HG02840 (cell line): ENCODE measurements around the gene AFAP1.

Experiments used
- ATAC-seq: cut with Tn5 transposase; IDR thresholded peaks from one replicate; pipeline ENCODE4 v1.9.1; 2021; ENCODE audit warnings: mild to moderate bottlenecking, moderate library complexity, moderate number of reproducible peaks; ENCODE audit not compliant: unreplicated experiment, low FRiP score

The AFAP1 gene

DNA sequence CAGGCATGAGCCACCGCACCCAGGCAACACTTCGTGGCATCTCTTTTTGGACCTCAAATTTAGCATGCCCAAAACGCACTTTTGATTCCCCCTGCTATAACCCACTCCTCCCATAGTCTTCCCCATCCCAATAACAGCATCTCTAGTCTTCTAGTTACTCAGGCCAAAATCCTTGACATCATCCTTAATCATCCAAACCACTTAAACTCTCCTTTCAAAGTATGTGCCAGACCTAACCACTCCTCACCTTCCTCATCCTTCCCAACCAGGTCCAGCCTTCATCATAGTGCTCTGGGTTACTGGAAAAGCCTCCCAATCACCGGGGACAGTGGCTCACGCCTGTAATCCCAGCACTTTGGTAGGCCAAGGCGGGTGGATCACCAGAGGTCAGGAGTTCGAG, 41.9 kb downstream of the AFAP1 start:
- no peak for ATAC-seq

DNA sequence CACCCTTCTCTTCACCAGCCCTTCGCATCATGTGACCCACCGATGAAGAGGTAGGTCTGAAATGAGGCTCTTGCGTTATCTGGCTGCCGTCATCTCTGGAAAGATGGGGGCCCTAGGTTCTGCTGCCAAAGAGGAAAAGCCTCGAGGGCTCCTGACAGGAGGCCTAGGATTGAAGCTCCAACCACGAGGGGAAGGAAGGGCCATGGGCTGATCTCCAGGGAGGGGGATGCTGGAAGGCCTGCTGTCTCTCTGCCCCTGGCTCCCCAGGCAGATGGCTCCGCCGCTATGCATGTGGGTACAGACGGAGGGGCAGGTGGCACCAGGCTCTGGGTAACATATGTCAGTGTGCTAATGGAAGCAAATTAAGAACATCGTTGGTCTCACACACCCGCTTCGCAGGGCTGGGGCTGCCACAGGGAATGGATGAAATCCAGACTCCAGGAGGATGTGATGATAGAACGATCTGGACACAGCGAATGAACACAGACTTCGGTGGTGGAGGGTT, 44.9 kb downstream of the AFAP1 start:
- no peak for ATAC-seq

DNA sequence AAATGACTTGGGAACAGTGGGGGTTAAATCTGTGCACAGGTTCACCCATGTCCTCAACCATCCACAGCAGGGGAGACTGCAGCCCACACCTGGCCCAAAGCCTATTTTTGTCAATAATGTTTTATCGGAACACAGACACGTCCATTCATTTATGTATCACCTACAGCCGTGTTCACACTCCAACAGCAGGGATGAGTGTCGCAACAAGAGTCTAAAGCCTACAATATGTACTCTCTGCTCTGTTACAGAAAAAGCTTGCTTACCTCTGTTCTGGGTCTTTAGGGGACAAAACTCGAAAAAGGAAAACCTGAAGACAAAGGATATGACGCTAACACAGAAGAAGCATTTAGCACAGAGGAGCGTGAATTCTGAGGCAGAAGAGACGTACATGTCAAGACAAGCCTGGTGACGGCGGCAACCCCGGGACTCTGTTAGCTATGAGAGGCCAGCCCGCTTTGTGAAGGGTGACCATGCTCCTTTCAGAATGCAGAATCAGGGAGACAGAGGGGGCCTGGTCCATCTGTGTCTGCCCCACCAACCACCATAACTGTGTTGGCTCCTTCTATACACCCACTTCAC, 45.5 kb downstream of the AFAP1 start:
- ATAC-seq: no peak

DNA sequence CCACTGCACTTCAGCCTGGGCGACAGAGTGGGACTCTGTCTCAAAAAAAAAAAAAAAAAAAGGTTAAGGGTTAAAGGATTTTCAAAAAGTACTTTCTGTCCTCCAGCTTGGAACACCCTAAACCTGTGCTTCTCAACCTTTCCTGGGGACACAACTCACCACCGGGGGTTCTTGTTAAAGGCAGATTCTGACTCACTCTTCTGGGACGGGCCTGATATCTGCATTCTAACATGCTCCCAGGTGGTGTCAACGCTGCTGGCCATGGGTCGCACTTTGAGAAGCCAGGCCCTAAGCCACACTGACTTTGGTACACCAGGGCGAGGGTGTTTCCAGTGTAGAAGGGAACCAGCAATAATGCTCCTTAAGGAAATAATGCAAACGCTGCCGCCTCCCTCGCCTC, 46.1 kb downstream of the AFAP1 start:
- ATAC-seq: no peak

DNA sequence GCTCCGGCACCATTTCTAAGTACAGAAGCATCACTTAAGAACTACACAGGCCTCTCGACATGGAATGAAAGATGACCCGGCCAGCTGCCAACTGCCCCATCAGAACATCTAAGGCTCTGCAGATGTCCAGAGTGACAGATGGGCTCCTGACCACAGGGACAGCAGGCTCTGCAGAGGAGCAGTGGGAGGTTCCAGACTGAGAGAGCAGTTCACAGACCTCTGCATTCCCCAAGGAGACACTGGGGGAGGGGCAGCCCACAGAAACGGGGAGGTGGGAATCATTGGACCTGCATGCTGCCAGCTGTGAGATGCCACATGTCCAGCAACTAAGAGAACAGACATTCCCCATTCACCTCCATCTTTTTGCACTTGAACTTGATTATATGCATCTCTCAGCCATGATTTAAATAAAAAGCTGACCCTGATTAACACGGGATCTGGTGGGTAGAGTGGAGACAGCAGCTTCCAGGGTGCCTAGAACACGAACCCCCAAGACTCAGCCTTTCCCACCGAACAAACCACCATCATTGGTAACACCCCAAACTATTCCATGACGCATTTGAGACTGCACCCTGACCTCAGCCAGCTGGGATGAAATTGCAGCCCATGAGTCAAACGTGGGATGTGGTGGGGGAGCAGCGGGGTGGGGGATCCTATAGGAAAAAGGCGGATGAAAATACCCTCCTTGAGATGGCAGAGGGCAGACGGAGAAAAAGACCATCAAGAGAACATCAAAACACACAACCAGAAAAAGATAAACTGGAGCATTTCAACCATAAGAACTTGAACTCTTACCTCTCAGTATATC, 47.2 kb downstream of the AFAP1 start:
- no peak for ATAC-seq

DNA sequence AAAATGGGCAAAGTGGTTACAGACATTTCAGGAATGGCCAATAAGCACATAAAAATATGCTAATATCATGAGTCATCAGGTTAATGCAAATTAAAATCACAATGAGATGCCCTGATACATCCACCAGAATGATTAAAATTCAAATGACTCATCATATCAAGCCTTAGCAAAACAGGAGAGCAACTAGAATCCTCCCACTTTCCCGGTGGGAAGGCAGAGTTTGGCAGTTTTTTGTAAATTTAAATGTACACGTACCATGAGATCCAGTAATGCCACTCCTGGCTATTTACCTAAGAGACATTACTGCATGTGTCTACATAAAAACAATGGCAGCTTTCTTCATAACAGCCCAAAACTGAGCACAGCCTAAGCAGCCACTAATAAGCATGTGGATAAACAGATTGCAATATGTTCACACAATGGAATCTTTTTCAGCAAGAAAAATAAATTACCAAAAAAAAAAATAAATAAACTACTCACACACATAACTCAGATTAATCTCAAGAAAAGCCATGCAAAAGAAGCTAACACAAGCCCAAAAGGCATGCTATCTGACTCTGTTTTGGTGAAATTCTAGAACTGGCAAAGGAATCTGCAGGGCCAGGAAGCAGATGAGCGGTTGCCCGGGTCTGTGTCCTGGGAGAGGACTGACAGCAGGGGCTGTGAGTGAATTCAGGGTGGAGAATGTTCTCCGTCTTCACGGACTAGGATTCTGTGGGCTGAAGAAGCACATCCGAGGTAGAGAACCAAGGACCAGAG, 48.8 kb downstream of the AFAP1 start:
- no peak for ATAC-seq

DNA sequence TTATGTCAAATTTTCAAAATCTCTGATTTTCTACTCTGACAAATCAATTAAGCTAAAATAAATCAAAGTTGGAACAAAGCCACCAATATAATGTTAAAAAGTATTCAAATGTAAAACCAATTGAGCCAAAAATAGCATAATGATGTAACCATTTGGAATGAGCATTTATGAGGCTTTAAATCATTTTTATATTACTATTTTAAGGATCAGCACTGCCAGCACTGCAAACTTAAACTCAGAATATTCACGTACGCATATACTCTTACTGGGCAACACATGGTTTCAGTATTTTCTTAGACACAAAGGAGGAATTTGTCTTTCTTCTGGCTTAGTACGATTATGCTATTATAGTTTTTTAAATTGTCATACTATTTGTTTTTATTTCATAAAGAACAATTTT, 52.2 kb downstream of the AFAP1 start:
- ATAC-seq: no peak

DNA sequence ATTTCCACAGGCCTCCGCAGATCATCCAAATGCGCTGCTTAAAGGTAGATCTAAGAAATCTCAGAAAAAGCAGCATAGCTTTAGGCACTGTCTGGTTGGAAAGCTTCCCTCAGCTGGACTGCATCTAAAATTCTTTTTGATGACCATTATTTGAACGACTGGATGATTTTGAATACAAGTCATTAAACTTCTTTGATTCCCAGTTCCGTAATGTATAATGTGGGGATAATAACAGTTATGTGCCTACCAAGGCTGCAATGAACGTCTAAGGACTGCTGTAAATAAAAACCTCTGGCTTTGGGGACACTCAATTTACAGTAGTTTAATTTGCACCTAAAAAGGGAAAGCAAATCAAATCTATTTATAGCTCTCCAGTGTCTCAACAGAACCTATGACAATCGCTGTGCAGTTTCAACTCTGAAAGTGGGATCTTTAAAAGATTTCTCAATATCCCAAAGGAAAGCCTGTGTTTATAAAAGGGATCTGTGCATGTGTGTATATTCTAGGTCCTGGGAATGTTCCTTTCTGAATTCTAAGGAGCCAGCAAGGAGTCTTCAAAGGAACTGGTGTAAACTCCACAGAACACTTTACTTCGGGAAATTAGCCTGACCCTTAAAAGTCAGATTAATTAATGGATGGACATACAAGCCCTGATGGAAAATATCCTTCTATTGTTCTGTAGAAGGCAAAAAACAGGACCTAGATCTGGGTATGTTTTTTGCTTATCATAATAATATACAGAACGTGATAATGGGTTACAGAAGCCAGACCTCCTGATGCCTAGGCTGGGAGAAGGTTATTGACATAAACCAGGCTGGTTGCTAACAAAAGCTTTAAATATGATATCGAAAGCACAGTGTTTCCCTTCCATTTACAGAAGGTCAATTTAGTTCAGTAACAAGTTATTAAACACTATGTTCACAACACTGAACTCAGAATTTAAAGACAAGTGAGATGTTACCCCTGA, 53.4 kb downstream of the AFAP1 start:
- no peak for ATAC-seq

DNA sequence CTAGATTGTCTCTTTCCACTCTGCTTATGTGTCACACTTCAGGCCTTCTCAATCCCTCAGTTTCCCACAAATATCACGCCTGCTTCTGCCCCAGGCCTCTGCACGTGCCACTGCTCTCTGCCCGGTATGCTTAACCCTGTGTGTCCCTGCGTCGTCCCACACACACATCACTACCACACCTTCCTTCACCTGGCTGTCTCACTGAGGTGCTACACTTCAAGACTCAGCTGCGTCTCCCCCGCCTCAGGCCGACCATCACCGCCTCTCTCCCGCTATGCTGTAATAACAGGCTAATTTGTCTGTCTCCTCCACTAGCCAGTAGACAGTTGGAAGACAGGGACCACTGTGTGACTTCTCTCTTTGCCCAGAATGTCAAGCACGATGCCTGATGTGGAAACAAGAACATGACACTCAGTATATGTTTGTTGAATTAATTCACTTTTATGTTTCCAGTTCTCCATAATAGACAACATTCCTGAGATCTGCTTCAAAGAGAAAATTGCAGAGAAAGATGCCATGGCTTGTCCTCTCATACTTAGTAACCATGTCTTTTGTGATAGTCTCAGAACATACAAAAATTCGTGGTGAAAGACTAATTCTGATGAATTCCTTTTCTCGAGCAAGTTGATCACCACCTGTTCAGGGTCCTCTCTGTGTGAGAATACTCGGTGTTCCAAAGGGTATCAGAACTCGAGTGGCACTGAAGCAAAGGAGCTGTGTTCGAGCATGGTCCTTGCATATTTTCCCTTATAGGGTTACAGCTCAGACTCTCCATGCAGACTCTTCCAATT, 54.2 kb downstream of the AFAP1 start:
- no peak for ATAC-seq

DNA sequence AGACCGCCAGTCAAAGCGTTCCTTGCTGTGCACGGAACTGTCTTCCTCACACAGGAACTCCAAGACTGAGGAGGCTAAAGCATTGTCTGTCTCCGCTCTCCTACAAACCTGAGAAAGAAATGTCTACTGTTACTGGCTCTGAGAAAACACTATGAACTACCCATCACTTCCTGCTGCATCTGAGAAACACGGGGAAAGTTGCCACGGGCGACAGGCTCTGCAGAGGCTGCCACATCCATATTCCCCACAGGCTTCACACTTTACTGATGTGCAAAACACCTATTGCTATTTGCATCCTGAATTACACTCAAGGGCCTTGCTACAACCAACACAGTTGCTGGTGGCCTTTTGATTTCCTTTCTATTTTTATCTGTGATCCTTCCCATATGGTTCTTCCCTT, 59.0 kb downstream of the AFAP1 start:
- ATAC-seq: no peak

DNA sequence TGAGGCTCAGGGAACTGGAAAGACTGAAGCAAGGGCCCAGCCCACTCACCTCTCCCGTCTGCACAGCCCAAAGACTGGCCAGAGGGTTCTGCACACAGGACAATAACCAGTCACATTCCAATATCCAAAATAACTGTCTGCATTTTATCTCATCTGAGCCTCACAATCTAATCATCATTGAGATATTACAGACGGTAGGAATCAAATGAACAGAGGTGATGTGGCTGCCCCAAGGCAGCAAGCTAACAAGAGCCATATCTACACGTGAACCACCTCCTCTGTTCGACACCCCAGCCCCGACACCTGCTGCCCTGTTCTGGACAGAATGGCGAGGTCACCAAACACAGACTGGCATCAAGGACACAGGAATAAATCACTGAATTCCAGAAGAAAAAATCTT, 60.5 kb downstream of the AFAP1 start:
- ATAC-seq: no peak

DNA sequence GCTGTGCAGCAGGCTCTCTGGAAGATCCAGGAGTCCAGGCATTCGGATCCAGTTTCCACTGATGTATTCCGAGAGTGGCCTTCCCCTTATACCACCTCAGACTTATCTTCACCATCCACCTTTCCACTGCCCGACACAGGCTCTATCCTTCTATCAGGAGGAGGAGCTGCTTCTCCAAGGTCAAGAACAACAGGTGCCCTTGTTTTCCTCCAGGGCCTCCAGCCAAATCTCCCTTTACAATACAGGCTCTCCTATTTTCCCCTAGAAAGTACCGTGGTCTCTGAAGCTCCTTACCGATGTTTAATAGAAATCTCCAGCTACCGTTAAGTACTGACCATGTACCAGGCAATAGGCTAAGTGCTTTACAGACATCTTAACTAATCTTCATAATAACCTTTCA, 61.3 kb downstream of the AFAP1 start:
- no peak for ATAC-seq

DNA sequence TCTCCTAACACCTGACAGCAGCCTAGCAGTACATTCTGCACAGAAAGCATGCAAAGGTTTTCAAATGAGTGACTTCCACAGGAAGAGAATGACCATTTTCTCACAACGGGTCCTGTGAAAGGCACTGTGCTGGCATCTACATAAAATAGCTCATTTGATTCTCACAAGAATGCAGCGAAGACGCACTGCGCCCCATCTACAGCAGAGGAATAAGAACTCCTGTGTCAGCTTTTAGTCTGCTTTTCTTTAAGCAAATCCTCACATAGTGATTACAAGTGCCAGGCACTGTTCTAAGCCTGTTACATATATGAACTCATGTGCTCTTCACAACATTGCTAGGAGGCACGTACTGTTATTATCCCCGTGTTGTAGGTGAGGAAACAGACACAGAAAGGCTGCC, 62.5 kb downstream of the AFAP1 start:
- ATAC-seq: no peak

DNA sequence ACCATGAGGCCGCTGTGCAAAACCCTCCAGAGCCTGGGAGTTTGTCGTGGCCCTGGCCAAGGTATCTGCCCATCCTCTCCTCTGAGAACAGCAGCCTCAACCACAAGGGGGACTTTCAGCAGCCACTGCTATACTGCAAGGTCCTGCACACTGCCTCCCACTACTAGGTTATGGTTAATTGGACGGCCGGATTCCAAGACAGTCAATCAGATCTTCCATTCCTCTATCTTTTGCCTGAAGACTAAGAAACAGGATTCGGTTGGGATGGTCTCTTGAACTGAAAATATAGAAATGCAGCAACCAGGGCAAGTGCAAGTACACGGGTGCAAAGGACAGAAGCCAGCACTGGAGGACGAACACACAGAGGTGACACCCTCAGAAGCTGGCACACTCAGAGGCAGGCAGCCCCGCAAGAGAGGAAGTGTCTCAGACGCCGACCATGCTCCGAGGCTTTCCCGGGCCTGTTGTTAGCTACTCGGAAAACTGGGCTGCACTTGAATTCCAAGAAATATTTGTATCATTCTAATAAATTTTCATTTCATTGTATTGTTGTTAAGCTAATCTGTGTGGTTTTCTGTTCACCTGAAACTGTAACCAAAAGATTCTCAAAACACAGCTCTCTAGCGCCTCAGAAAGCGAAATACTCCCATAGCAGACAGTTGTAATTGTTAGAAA, 63.3 kb downstream of the AFAP1 start:
- no peak for ATAC-seq

DNA sequence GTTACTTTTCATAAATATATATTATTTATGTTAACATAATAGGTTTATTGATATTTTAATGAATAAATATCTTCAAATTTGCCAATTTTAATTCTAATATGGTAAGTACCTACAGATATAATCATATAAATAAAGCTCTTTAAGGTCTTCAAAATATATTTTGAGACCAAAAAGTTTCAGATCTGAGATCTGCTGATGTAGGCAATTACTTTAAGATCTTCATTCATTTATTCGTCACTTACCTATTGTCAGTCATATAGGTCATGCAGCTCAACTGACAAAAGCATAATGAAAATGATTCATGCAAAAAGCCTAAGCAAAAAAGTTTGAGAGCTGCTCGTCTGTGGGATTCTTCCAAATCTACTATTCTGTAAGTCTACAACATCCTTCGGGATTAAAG, 64.8 kb downstream of the AFAP1 start:
- no peak for ATAC-seq

DNA sequence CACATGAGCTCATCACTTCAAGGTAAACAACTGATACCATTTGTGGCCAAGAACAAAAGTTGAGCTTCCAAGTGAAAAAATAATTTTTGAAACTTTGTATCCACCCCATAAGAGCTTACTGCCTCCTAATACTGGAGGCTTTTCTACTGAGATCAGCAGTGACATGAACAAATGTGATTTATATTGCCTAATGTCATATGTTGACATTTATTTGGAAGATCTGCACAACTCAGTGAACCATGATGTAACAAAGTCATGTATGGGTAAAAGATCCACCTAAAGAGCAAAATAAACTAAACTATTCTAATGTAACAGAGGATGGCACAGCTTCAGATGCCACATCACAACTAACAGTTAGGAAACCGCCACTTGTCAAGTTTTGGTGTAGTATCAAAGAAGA, 65.8 kb downstream of the AFAP1 start:
- no peak for ATAC-seq

DNA sequence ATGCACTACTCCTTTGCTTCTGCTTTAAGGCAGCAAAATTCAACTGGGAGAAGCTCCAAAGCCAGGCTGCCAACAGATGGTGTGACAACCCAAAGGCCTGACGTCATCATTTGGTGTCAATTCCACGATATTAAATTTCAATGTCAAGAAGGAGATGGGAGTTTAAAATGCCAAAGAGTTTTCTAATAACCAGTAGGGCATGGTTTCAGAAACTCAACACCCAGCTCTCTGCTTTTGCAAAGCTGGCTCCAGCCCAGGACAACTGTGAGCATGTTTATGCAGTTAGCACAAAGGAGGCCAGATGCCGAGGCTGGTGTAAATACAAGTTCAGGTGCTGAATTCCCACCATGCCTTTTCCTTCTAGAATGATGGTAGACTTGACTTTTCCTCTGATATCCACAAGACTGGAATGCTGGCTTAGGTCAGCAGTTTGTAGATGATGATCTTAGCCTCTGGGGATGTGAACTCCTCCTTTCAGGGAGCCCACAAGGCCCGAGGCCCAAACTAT, 67.3 kb downstream of the AFAP1 start:
- ATAC-seq: no peak

DNA sequence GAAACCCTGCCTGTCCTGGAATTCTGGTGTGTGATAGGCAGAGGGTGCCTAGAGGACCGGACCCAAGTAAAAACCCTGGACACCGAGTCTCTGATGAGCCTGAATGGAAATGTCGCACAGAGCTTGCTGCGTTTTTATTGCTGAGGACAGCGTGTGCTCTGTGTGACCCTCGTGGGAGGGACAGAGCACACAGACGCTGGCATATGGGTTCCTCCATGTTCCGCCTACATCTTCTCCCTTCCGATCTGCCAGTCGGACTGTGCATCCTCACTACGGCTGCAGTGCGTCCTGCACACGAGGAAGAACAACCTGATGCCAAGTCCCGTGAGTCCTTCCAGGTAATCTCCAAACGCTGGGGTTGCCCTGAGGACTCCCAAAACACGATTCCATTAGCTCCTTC, 68.3 kb downstream of the AFAP1 start:
- ATAC-seq: no peak
